NCI-H345 treated with DMSO at 0.1 percent for 48 hours (cell line): ENCODE results near the gene DENND4A.
A peak's percentile ranks its signal among the peaks of the same experiment; 100 is the strongest.
"Not testable (repeated sequence)": the region's sequence is repeated elsewhere in the genome, so short reads cannot be mapped to it uniquely, and the experiment has no call there.

ENCODE experiments used
- DNase-seq: peaks from one replicate; lab custom pipeline; 2025; ENCODE audit not compliant: unreplicated experiment; lab: John Stamatoyannopoulos, UW

Gene DENND4A

GRCh38 chr15:65819563-65819960, 27.5 kb upstream of the DENND4A start:
- no peak for DNase-seq

GRCh38 chr15:65818927-65819562, 27.0 kb upstream of the DENND4A start:
- no peak for DNase-seq

DNA sequence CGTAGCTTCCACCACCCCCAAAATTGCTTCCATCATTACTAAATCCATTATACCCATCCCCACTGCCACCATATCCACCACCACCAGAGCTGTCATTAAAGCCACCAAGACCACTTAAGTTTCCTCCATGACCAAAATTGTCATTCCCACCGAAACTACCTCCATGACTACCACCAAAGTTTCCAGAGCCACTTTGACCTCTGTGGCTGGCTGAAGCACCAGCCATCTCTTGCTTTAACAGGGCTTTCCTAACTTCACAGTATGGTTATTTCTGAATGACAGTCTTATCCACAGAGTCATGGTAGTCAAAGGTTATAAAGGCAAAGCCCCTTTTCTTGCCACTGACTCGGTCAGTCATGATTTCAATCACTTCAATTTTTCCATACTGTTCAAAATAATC, 24.3 kb upstream of the DENND4A start:
- no peak for DNase-seq

DNA sequence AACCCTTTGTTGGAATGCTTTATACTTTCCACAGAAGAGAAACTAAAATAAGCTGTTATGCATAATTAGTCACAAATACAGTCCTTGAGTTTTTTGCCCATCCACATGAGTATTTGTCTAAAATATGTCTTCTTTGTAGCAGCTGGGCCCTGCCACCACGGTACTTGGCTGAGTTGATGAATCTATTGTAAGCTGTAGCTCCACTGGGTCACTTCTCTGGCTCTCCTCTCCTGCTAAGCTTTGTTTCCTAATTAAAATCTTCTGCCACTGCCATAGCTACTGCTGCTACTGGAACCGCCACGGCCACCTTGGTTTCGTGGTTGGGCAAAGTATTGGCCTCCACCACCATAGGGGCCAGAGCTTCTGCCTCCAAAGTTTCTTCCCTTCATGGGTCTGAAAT, 23.9 kb upstream of the DENND4A start:
- not testable (repeated sequence) for DNase-seq

- DNase-seq, result not testable (repeated sequence)
Observed at GRCh38 chr15:65814271-65814670, 22.2 kb upstream of the DENND4A start.

DNA sequence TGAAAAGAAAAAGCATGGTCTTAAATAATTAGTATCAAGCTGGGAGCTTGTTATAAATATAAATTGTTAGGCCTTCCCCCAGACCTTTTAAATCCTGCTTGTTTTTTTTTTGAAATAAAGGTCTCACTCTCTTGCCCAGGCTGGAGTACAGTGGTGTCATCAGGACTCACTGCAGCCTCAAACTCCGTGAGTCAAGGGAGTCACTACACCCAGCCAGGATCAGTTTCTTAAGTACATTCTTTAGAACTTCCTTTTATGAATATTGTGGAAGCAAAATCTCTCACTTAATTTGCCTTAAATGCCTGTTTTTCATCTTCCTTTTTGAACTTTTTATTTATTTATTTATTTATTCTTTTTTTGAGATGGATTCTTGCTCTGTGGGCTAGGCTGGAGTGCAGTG, 20.8 kb upstream of the DENND4A start:
- no peak for DNase-seq

GRCh38 chr15:65812467-65812866, 20.4 kb upstream of the DENND4A start:
- no peak for DNase-seq

GRCh38 chr15:65811835-65812234, 19.7 kb upstream of the DENND4A start:
- no peak for DNase-seq

DNA sequence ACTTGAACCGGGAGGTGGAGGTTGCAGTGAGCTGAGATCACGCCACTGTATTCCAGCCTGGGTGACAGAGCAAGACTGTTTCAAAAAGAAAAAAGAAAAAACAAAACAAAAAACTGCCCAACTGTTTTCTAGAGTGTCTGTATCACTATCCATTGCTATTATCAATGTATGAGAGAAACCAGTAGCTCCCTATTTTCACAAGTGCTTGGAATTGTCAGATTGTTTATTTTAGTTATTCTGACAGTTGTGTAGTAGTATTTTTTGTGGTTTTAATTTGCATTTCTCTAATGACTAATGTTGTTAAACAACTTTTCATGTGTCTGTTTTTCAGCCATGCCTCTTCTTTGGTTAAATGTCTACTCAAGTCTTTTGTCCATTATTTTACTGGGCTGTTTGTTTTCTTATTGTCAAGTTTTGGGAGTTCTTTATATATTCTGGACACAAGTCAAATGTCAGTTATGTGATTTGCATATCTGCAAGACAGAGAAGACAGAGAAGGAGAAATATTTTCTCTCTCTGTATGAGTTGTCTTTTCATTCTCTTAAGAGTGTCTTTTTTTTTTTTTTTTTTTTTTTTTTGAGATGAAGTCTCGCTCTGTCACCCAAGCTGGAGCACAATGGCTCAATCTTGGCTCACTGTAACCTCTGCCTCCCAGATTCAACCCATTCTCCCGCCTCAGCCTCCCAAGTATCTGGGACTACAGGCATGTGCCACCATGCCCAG, 19.1 kb upstream of the DENND4A start:
- not testable (repeated sequence) for DNase-seq

GRCh38 chr15:65806397-65806796, 14.3 kb upstream of the DENND4A start:
- no peak for DNase-seq

GRCh38 chr15:65805019-65805745, 13.1 kb upstream of the DENND4A start:
- no peak for DNase-seq

GRCh38 chr15:65804252-65804931, 12.3 kb upstream of the DENND4A start:
- DNase-seq, result no peak

GRCh38 chr15:65801229-65801805, 9.2 kb upstream of the DENND4A start:
- no peak for DNase-seq

GRCh38 chr15:65796610-65797078, 4.6 kb upstream of the DENND4A start:
- DNase-seq, result no peak

DNA sequence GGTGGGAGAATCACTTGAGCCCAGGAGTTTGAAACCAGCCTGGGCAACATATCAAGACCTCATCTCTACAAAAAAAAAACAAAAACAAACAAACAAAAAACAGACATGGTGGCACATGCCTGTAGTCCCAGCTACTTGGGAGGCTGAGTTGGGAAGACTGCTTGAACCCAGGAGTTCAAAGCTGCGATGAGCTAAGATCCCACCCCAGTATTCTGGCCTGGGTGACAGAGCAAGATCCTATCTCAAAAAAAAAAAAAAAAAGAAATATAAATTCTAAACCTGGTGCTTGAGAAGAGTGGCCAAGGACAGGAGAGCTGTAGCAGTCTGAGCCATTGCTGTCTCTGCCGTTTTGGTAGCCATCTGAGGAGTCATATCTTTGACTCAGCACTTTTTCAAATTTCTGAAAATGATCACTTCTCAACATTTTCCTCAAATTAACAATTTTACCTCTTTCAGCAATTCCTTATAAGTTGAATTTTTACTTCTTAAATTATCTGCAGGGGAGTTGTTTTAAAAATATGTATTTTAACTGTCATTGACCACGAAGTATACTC, 3.6 kb upstream of the DENND4A start:
- DNase-seq, result no peak

DNA sequence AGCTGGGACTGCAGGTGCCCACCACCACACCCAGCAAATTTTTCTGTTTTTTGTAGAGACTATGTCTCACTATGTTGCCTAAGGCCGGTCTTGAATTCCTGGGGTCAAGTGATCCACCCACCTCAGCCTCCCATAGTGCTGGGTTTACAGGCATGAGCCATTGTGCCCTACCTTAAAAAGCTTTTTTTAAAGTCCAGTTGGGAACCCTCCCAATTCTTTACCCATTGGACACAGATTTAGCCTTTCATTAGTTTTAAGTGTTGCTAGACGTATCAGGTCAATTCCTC, 1.7 kb upstream of the DENND4A start:
- no peak for DNase-seq

GRCh38 chr15:65792988-65793817, 1.1 kb upstream of the DENND4A start:
- DNase-seq, result no peak

GRCh38 chr15:65791335-65792137, 557 bp downstream of the DENND4A start:
- peak; percentile 32 for DNase-seq

GRCh38 chr15:65790694-65791334, 1.3 kb downstream of the DENND4A start:
- no peak for DNase-seq
